Activated CD4-positive, alpha-beta T cell treated with anti-CD3 and anti-CD28 coated beads, Interleukin-2, amount 10 ng/mL, durations not matched to agents 24 days and 14 days (primary cell): ENCODE data around the gene GMPPB. TPM values are rescaled to one million over a fixed set of nuclear protein-coding genes. Genes with fewer than 3 reads are reported as not detected.
"Not testable (repeated sequence)": the region's sequence is repeated elsewhere in the genome, so short reads cannot be mapped to it uniquely, and the experiment has no call there.

Source experiments
- DNase-seq: peaks from one replicate; pipeline ENCODE4 v3.0.0; 2022
- H3K27ac Mint-ChIP-seq: one replicate; pipeline ENCODE4 v1.8.0; 2022; ENCODE audit warnings: mild to moderate bottlenecking, mixed read lengths
- H3K27me3 Mint-ChIP-seq: one replicate; pipeline ENCODE4 v1.8.0; 2022; ENCODE audit warnings: mixed read lengths
- H3K36me3 Mint-ChIP-seq: one replicate; pipeline ENCODE4 v1.8.0; 2022; ENCODE audit warnings: low read depth, mild to moderate bottlenecking, mixed read lengths
- H3K4me1 Mint-ChIP-seq: one replicate; pipeline ENCODE4 v1.8.0; 2021; ENCODE audit warnings: mixed read lengths
- H3K4me3 Mint-ChIP-seq: one replicate; pipeline ENCODE4 v1.8.0; 2022; ENCODE audit warnings: mild to moderate bottlenecking, moderate library complexity, mixed read lengths
- H3K9me3 Mint-ChIP-seq: one replicate; pipeline ENCODE4 v1.8.0; 2021; ENCODE audit warnings: mixed read lengths
- intact Hi-C: fragments of 100-400 bp; cut with micrococcal nuclease; formaldehyde crosslinking; loops from one replicate; pipeline ENCODE4 v1.15.1; 2023
- total RNA-seq: library from RNA; stranded (reverse); gene quantifications from 2 replicates; pipeline ENCODE4 v1.2.3, GENCODE V29; 2022

GMPPB gene
- total RNA-seq, 1 donor from 2014 or later = 45.8 TPM

DNA sequence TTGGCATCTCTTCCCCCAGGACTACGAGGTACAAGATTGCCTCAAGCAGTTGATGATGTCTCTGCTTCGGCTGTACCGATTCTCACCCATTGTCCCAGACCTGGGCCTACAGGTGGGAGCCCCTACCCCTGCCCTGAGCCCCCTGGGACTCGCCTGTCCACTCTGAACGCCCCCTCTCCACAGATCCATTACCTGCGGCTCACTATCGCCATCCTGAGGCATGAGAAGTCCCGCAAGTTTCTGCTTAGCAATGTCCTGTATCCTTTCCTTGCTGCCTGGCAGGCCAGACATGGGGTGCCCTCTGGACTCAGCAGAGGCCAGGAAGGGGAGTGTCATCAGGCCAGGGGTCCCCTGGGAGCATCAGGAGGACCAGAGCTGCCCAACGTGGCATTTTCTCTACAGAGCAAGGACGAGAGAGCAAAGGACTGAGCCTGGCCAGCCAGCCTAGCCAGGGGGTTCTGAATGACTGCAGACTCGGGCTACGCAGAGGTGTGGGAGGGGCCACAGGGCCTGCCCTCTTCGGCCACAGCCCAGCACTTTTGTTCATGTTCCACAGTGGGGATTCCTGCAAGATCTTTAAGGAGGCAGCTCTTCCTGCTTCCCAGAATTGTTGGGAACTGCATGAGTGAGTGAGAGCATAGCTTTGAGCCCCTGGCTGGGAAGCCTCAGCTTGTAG, 23.2 kb downstream of the GMPPB start:
- H3K9me3 Mint-ChIP-seq = no peaks in the 10 kb centered on the region
- H3K27me3 Mint-ChIP-seq = no peaks in the 10 kb centered on the region
- no peak overlapping the region for H3K27ac Mint-ChIP-seq
- peaks cover 2% of the 10 kb centered on the region for H3K4me1 Mint-ChIP-seq
- intact Hi-C loops = no loop called here
- no peak overlapping the region for H3K4me3 Mint-ChIP-seq
- peaks cover 15% of the 10 kb centered on the region for H3K36me3 Mint-ChIP-seq
- DNase-seq = no peak

DNA sequence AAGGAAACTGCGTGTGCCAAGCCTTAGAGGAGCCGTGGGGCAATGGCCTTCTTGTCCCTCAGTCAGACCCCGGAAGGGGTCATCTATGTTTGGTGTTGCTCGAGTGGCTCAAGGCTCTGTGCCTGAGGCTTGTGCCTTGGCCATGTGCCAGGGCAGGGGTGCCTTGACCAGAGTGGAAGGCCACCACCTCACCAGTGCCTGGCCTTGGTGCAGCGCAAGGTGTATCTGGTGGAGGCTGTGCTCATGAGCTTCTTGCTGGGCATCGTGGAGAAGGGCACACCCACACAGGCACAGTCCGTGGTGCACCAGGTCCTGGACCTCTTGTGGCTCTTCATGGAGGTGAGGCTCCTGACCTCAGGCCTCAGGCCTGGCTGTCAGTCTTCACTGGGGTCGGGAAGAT, 23.7 kb downstream of the GMPPB start:
- Mint-ChIP-seq H3K4me1 (peaks cover 2% of the 10 kb centered on the region), H3K4me3 (no peak overlapping the region), H3K27ac (no peak overlapping the region), H3K36me3 (peaks cover 15% of the 10 kb centered on the region), H3K9me3 (no peaks in the 10 kb centered on the region), H3K27me3 (no peaks in the 10 kb centered on the region)
- intact Hi-C loops = no loop called here
- DNase-seq = no peak

DNA sequence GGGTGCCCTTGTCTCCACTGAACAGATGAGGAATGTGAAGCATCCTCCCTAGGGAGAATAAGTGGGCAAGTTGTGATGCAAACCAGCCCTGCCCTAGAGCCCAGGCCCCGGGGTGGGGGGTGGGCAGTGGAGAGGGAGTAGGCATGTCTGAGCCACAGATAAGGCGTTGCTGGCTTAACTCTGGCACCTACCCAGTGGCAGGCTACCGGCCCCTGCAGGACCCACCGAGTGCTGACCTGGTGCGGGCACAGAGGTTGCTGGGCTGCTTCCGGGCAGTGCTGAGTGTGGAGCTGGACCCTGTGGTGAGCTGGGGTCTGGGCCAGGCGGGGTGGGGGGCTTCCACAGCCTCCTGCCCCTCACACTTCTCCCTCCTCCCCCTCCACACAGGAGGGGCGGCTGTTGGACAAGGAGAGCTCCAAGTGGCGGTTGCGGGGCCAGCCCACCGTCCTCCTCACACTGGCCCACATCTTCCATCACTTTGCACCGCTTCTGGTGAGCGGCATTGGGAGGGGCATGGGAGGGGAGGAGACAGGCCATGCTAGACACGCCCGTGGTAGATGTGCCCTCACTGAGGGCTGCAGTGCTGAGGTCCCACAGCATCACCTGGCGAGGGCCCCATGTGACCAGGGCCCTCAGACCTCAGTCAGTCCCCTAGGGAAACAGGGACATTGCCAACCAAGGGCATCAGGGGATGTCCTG, 24.3 kb downstream of the GMPPB start:
- Mint-ChIP-seq H3K9me3 (no peaks in the 10 kb centered on the region), H3K27ac (no peak overlapping the region), H3K4me1 (peaks cover 2% of the 10 kb centered on the region), H3K36me3 (peaks cover 15% of the 10 kb centered on the region), H3K4me3 (no peak overlapping the region), H3K27me3 (no peaks in the 10 kb centered on the region)
- intact Hi-C loops = no loop called here
- no peak for DNase-seq

DNA sequence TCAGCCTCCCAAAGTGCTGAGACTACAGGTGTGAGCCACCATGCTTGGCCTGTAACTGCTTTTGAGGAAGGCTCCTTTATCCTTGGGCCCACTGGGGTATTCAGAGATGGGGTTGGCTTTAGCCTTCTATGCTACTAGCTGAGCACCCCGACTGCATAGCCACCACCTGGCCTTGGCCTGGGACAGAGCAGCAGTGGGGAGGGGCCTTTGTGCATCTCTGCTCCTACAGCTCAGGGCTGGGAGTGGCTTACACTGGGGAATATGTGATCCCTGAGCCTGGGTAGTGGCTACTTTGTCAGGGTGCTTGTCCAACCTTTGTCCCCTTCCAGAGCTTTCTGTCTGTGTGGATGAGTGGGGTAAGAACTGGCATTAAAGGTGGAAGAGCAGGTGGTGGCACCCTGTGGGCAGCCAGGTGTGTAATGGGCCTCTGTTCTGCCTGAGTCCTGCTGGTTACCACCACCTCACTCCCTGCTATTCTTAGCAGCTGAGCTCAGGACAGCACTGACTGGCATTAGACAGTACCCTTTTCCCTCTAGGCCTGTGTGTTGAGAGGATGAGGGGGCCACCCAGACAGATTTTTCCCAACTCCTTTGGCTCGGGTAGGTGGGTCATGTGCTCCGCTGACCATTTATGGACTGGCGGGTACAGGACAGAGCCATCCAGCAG, 28.3 kb downstream of the GMPPB start:
- intact Hi-C loops, H3K4me3 Mint-ChIP-seq: not testable (repeated sequence)

DNA sequence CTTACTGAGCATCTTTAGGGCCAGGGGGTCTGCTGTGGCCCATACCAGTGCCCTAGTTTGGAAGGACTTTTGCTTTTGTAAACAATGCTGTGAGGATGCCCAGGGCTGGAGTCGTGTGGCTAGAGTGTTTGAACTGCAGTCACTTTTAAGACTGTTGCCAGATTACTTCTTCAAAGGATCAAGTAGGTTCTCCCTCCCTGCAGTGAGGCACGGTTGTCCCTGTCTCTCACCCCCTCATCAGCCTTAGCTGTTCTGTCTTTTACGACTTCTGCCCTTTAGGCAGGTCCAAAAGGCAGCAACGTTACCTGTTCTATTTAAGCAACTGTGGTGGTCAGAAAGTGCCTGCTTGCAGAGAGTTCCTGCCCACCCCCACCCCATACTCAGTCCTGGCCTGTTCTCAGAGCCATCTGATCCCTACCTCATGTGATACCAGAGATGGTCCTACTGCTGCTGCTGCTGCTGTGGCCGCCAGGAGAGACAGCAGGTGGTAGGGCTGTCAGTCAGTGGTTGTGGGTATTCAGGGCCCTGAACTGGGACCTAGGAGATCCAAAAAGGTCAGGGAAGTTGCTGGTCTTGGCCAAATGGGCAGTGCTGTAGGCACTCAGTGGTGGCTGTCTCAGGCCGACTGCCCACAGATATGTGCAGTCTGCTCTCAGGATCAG, 29.2 kb downstream of the GMPPB start:
- H3K4me1 Mint-ChIP-seq = peaks cover 16% of the 10 kb centered on the region
- DNase-seq, H3K36me3 Mint-ChIP-seq, H3K27me3 Mint-ChIP-seq, H3K4me3 Mint-ChIP-seq, H3K9me3 Mint-ChIP-seq, H3K27ac Mint-ChIP-seq, intact Hi-C loops: not testable (repeated sequence)

More for the DNA sequence above, 28.3 kb downstream of the GMPPB start:
- not testable (repeated sequence) for H3K27me3 Mint-ChIP-seq, H3K27ac Mint-ChIP-seq, H3K4me1 Mint-ChIP-seq, DNase-seq, H3K9me3 Mint-ChIP-seq, H3K36me3 Mint-ChIP-seq

DNA sequence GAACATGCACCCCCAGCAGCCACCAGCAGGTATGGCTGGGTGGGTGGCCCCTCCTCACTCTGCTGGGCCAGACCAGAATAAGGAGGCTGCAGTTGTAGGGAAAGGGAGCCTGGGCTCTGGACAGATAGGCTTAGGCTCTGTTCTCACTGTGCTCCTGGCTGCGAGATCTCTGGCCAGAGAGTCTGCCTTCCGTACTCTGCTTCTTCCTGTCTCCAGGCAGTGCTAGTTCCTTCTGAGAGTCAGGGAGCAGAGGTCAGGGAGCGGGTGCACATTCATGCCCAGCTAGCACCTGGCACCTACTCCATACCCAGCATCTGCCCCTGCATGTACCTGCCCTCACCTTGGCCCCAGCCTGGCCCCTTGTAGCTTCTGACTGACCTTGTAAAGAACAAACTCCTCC, 32.3 kb downstream of the GMPPB start:
- peak overlapping the region; percentile 15 for H3K4me3 Mint-ChIP-seq
- intact Hi-C loops, H3K36me3 Mint-ChIP-seq, H3K27me3 Mint-ChIP-seq, H3K9me3 Mint-ChIP-seq, DNase-seq, H3K27ac Mint-ChIP-seq: not testable (repeated sequence)
- peaks cover 20% of the 10 kb centered on the region for H3K4me1 Mint-ChIP-seq

DNA sequence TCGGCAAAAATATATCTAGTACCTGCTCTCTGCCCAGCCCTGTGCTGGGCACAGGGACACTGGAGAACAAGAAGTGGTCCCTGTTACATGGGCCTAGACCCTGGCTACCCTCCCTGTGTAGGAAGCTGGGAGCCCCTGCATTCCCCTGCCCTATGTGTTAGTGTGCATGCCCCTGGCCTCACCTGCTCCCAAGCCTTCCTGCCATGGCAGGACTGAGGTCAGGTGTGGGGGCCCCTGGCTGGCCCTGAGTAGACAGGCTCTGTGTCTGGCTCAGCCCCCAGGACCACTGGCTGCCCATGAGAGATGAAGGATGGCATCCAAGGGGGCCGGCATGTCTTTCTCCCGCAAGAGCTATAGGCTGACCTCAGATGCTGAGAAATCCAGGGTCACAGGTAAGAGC, 32.9 kb downstream of the GMPPB start:
- Mint-ChIP-seq H3K4me1 (peaks cover 20% of the 10 kb centered on the region), H3K4me3 (peak overlapping the region; percentile 99)
- DNase-seq, intact Hi-C loops, H3K27ac Mint-ChIP-seq, H3K36me3 Mint-ChIP-seq, H3K9me3 Mint-ChIP-seq, H3K27me3 Mint-ChIP-seq: not testable (repeated sequence)

DNA sequence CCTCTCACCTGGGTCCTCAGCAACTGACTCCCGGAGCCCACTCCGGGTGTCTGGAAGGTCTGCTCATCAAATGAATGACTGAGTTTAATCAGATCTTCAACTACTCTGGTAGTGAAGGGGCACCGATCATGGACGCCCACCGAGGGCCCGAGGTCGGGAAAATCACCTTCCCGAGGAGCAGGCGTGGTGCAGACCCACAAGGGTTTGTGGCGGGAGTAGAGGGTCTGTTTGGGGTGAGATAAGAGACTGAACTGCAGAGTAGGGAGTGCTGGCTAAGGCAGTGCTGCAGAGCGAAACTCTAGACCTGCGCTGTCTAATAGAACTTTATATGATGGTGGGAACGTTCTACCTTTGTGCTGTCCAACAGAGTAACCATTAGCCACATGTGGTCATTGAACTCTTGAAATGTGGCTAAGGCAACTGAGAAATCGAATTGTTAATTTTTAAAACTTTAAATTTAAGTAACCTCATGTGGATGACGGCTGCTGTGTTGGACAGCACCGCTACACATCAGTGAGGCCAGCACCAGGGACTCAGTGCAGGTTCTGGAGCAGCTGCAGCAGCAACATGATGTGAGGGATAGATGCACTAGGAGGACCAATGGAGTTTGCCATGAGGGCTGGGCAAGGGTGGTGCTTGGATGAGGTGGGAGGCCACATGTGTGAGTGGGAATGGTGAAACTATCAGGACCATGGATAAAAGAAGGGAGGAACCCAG, 33.7 kb downstream of the GMPPB start:
- H3K27me3 Mint-ChIP-seq, H3K9me3 Mint-ChIP-seq, H3K36me3 Mint-ChIP-seq, DNase-seq: not testable (repeated sequence)
- Mint-ChIP-seq H3K4me3 (peak overlapping the region; percentile 99), H3K4me1 (peaks cover 20% of the 10 kb centered on the region), H3K27ac (peak overlapping the region; percentile 86)
- intact Hi-C loops = loop anchor here (1.0 kb wide), 1 partner anchor 16 kb away; the partner anchor contains the start of gene APEH

DNA sequence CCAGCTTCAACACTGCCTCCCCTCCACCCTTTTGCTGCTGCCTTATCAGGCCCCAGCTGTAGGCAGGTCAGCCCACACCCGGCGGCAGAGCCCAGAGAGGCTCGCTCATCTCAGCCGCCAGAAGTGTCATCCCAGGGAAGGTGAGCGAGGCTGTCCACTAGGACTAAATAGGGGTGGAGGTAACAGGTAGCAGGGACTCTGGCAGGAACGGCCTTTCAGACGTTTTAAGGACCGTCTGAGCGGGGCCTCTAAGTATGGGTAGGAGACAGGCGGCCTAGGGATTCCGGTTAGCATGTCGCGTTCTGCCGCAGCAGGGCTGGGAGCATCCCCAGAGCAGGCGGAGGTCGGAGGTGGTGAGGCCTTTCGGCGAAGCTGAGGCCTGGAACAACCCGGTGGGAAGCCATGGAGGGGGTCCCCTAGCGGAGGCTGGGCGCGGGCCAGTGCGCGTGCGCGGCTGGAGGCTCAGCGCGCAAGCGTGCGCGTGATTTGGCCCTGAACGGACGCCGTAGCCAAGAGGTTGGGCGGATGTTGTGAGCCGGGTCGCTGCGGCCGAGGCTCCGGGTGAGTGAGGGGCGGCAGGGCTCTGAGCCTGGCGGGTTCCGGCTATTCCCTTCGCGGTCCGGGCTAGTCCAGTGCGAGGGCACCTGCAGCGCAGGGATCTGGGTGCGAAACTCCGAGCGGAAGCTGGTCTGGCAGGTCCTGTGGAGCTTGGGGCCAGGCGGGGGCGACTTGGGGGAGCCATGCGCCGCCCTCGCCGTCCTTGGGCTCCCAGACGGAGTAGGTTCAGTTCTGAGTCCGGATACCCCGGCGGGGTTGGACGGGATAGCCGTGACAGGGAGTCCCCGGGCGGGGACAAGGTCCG, 34.5 kb downstream of the GMPPB start, which contains the start of the genes MST1 and RNF123:
Gene MST1, minus strand, starts transcription at position 429 of the 862 bp plus-strand sequence. CDS start 783 bp downstream, outside the sequence.
Gene RNF123, plus strand, starts transcription at position 512 of the 862 bp plus-strand sequence. CDS start 1,609 bp downstream, outside the sequence.
- intact Hi-C loops = loop anchor here (1.0 kb wide), 1 partner anchor 15 kb away; the partner anchor contains the start of gene APEH
- peak; percentile 98 for DNase-seq
- peak within 1 kb of the TSS; percentile 99 for H3K4me3 Mint-ChIP-seq
- no peaks in the 10 kb centered on the region for H3K9me3 Mint-ChIP-seq
- peak within 1 kb of the TSS; percentile 86 for H3K27ac Mint-ChIP-seq
- H3K4me1 Mint-ChIP-seq = peaks cover 20% of the 10 kb centered on the region
- peaks cover 4% of the 10 kb centered on the region for H3K36me3 Mint-ChIP-seq
- peaks cover 4% of the 10 kb centered on the region for H3K27me3 Mint-ChIP-seq

DNA sequence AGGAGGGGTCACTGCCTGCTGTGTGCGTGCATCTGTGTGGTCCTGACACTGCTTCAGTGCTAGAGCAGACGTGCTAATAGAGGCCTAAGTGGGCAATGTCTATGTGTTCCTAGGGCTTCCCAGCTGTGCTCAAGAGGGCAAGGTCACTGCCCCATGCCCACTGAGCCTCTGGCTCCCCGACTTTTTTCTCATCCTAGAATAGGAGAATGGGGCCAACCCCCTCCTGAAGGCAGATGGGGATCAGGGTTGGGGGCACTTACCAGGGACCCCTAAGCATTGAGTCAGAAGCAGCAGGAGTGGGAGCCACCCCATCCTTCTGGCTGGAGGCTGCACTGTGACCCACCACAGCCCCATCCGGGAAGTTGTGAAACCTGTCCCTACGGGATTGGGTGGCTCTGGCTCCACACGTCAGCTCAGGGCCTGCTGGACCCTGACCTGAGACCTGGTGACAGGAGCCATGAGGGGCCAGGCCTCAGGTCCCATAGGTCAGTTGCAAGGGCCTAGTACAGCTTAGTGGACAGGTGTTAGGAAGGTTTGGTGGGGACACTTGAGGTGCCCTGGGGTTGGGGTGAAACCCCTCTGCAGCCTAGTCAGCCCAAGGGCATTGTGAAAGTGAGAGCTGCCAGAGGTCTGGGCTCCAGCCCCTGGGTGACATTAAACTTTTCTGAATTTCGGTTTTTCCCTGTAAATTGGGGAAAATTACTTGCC, 35.3 kb downstream of the GMPPB start:
- intact Hi-C loops = loop anchor here (1.0 kb wide), 1 partner anchor 14 kb away; the partner anchor contains the start of gene APEH
- not testable (repeated sequence) for H3K36me3 Mint-ChIP-seq, H3K27me3 Mint-ChIP-seq, H3K9me3 Mint-ChIP-seq
- peak overlapping the region; percentile 99 for H3K4me3 Mint-ChIP-seq
- DNase-seq = peak; percentile 69
- H3K4me1 Mint-ChIP-seq = peaks cover 20% of the 10 kb centered on the region
- H3K27ac Mint-ChIP-seq = peak overlapping the region; percentile 86

DNA sequence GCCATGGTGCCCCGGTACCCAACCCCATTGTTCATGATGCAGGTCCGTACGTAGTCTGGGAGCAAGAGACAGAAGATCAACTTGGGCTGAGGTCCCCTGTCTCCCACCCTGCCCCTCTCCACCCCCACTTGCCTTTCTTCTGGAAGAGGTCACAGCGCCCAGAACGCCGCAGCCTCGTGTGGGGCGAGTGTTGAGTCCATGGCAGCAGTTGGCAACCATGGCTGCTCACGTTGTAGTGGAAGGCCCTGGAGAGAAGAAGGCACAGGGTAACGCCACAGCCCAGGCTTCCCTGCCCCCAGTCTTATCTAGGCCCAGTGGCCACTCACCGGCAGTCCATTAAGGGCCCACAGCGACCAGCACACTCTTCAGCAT, 36.3 kb downstream of the GMPPB start:
- Mint-ChIP-seq H3K4me1 (peaks cover 17% of the 10 kb centered on the region), H3K27ac (peak overlapping the region; percentile 41), H3K4me3 (peak overlapping the region; percentile 4)
- H3K36me3 Mint-ChIP-seq, DNase-seq, intact Hi-C loops, H3K27me3 Mint-ChIP-seq, H3K9me3 Mint-ChIP-seq: not testable (repeated sequence)

DNA sequence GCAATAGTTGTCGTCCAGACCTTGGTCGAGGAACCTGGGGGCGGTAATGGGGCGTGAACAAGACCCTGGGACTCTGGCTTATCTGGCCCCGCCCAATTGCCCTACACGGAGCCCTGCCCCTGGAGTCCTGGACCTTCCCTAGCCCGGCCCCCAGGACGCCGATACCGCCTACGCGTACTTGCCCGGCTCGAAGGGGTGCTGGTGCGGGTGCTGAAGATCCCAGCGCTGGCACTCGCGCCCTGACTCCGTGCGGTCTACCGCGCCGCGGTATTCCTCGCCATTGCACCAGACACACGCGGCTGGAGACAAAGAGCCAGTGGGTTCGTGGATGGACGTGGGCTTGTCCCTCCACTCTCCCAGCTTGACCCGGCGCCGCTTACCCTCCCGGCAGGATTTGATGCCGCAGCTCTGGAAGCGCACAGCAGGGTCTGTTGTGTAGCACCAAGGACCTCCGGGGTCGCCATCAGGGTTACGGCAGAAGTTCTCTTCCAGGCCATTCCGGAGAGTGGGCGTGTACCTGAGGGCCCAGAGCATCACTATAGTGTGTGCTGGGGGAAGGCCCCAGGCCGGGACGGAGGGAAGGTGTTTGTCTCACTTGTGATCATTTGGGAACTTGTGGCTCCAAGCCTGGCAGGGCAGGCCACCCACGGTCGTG, 36.9 kb downstream of the GMPPB start:
- peaks cover 17% of the 10 kb centered on the region for H3K4me1 Mint-ChIP-seq
- H3K9me3 Mint-ChIP-seq, H3K36me3 Mint-ChIP-seq, intact Hi-C loops, H3K27me3 Mint-ChIP-seq: not testable (repeated sequence)
- H3K4me3 Mint-ChIP-seq = peak overlapping the region; percentile 4
- DNase-seq = peak; percentile 78
- peak overlapping the region; percentile 41 for H3K27ac Mint-ChIP-seq
